ENCODE results near the gene COL9A3.

DNA sequence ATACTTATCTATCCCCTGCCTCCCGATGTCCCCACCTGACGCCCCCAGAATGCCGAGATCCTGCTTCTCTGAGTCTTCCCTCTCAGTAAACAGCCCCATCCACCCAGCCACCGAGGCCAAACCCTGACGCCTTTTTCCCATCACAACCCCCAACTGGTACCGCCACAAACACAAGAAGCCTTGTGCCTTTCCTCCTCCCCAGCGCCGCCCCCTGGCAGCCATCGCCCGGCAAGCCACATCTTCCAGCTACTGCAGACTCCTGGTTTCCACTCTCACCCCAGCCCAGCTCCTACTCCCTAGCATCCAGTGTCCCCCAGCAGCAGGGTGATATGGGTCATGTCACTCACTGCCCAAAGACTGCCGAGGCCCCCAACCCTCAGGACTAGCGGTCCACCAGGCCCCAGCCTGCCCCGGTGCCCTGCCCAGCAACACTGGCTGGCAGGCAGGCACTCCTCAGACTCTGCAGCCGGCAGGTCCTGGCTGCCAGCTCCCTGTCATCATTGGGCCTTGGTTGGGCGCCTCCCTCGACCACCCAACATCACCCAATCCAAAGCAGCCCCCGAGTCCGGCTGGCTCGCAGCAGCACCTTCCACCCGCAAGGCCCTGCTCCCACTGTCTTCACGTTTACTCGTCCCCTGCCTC is 33.6 kb downstream of the COL9A3 start:
- TF ChIP-seq EP300 (conservative IDR thresholded peaks at IDR 0.05; ENCODE audit: poor library complexity, severe bottlenecking) (no peak), REST (IDR thresholded peaks at IDR 0.05; ENCODE audit: borderline replicate concordance) (no peak), MXI1 (conservative IDR thresholded peaks at IDR 0.05; ENCODE audit: poor library complexity, severe bottlenecking) (no peak), SMC3 (conservative IDR thresholded peaks at IDR 0.05; ENCODE audit: poor library complexity) (no peak), EZH2 (IDR thresholded peaks at IDR 0.05; ENCODE audit: borderline replicate concordance, insufficient read depth, low read length, poor library complexity, severe bottlenecking) (no peak), RAD21 (conservative IDR thresholded peaks at IDR 0.05) (no peak), POLR2AphosphoS5 (IDR thresholded peaks at IDR 0.05) (no peak), TAF1 (IDR thresholded peaks at IDR 0.05; ENCODE audit: low read depth) (no peak)
- TF ChIP-seq, protein P1, sequence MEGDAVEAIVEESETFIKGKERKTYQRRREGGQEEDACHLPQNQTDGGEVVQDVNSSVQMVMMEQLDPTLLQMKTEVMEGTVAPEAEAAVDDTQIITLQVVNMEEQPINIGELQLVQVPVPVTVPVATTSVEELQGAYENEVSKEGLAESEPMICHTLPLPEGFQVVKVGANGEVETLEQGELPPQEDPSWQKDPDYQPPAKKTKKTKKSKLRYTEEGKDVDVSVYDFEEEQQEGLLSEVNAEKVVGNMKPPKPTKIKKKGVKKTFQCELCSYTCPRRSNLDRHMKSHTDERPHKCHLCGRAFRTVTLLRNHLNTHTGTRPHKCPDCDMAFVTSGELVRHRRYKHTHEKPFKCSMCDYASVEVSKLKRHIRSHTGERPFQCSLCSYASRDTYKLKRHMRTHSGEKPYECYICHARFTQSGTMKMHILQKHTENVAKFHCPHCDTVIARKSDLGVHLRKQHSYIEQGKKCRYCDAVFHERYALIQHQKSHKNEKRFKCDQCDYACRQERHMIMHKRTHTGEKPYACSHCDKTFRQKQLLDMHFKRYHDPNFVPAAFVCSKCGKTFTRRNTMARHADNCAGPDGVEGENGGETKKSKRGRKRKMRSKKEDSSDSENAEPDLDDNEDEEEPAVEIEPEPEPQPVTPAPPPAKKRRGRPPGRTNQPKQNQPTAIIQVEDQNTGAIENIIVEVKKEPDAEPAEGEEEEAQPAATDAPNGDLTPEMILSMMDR (IDR thresholded peaks at IDR 0.05; ENCODE audit: poor library complexity, severe bottlenecking): no peak

All from neural cell (in vitro differentiated cells).